ENCODE measurements around the gene FNDC8. TPM values are rescaled to one million over a fixed set of nuclear protein-coding genes. Genes with fewer than 3 reads are reported as not detected.

Gene FNDC8
- total and polyA plus RNA-seq, 2 of the 8 experiments (the other 6 are each of a cell fraction or from before 2014, with no cell fraction given) = not detected

DNA sequence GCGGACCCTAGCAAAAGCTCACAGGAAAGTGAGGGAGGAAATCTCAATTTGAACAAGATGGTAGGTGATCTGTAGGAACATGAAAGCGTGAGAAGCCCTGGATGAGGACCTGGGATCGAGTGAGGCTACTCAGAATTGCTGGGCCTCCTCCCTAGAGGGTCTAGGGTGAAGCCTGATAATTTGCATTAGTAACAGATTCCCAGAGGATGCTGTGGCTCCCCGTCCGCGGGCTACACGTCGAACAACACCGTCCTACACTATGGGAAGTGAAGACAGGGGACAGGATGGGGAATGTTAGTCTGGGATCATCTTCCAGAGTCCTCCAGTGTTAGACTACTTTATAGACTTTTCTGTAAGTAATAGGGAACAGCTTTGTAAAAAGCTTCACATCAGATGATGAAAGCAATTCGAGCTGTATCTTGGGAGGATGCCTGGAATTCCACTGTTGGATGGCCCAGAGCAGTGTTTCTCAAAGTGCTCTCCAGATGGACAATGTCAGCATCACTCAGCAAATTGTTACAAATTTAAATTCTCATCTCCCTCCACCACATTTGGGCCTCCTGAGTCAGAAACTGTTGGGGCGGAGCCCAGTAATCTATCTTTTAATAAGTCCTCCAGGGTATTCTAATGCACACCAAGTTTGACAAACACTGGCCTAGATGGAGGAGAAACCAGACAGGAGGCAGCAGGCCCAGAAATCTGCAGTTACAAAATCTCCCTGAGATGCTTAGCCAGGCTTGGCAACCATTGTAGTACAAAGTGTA, 6.5 kb downstream of the FNDC8 start (continued):
- TF ChIP-seq ATF3 (IDR thresholded peaks at IDR 0.05; ENCODE audit: insufficient read depth, low read depth, low read length) = no peak
- no peak for TF ChIP-seq E2F6 (IDR thresholded peaks at IDR 0.05)
- no peak for TF ChIP-seq TCF12 (IDR thresholded peaks at IDR 0.05; ENCODE audit: low read depth, low read length)
- TF ChIP-seq ZNF274 (IDR thresholded peaks at IDR 0.05; ENCODE audit: borderline replicate concordance, extremely low read depth, low read length) = no peak
- TF ChIP-seq HDAC6 (IDR thresholded peaks at IDR 0.05; ENCODE audit: low read depth, low read length) = no peak
- no peak for TF ChIP-seq EZH2 (IDR thresholded peaks at IDR 0.05; ENCODE audit: low read depth, low read length, severe bottlenecking)
- TF ChIP-seq SIX5 (IDR thresholded peaks at IDR 0.05; ENCODE audit: low read depth, low read length) = no peak
- no peak for TF ChIP-seq TBP (IDR thresholded peaks at IDR 0.05; ENCODE audit: low read depth, low read length)
- TF ChIP-seq EGR1 (IDR thresholded peaks at IDR 0.05; ENCODE audit: borderline replicate concordance, low read depth, low read length) = no peak
